Kidney (tissue), 14 donors: ENCODE data around the gene RGS6. TPM values are rescaled to one million over a fixed set of nuclear protein-coding genes. Genes with fewer than 3 reads are reported as not detected.
A peak's percentile ranks its signal among the peaks of the same experiment; 100 is the strongest.

ENCODE experiments used
- DNase-seq, 5 donors: peaks; one replicate each; pipeline ENCODE4 v3.0.0-alpha.2; 2013 to 2020
- FAIRE-seq: peaks from 2 replicates; lab custom pipeline; 2012; peaks lifted over from hg19 to GRCh38; lab: Jason Lieb, UNC
- H3K27ac ChIP-seq, 2 donors: one replicate each; pipeline ENCODE4 v1.7.0; 2013; ENCODE audit warnings: low read depth in 2 of 2, low read length in 2 of 2, inconsistent platforms in 1 of 2
- H3K27me3 ChIP-seq: one replicate; pipeline ENCODE4 v1.7.1; 2013; ENCODE audit warnings: low read length, inconsistent platforms; ENCODE audit not compliant: control insufficient read depth, insufficient read depth
- H3K36me3 ChIP-seq, 3 donors: one replicate each; pipeline versions ENCODE4 v1.7.0 to v1.7.1; 2013; ENCODE audit warnings: low read length in 3 of 3, control low read depth in 1 of 3, inconsistent platforms in 1 of 3; ENCODE audit not compliant: insufficient read depth in 3 of 3, control insufficient read depth in 2 of 3
- H3K4me1 ChIP-seq, 3 donors: one replicate each; pipeline versions ENCODE4 v1.7.0 to v1.7.1; 2013; ENCODE audit warnings: low read length in 3 of 3, inconsistent platforms in 1 of 3, low read depth in 1 of 3; ENCODE audit not compliant: control insufficient read depth in 2 of 3, insufficient read depth in 2 of 3
- H3K4me3 ChIP-seq, 3 donors: one replicate each; pipeline versions ENCODE4 v1.7.0 to v1.8.1; 2013; ENCODE audit warnings: low read length in 3 of 3, control low read depth in 1 of 3, inconsistent platforms in 1 of 3
- H3K9ac ChIP-seq, 3 donors: one replicate each; pipeline versions ENCODE4 v1.7.0 to v1.7.1; 2013; ENCODE audit warnings: low read length in 3 of 3, control low read depth in 1 of 3, inconsistent platforms in 1 of 3
- H3K9me3 ChIP-seq, 3 donors: one replicate each; pipeline versions ENCODE4 v1.7.0 to v1.7.1; 2013; ENCODE audit warnings: low read length in 3 of 3, control low read depth in 1 of 3, inconsistent platforms in 1 of 3; ENCODE audit not compliant: control insufficient read depth in 2 of 3, insufficient read depth in 1 of 3
- intact Hi-C: fragments of 100-400 bp; cut with DNase I; formaldehyde crosslinking; loops from one replicate; pipeline ENCODE4 v1.11.1; 2022
- polyA plus RNA-seq: library from polyadenylated mRNA; stranded (reverse); fragments of 350-450 nt; fragmentation: Illumina TruSeq; extraction: RNeasy Lipid Tissue Mini Kit (QIAGEN cat#74804); gene quantifications from one replicate; pipeline ENCODE4 v1.2.3, GENCODE V29; 2014; ENCODE audit warnings: low read depth, low replicate concordance; ENCODE audit not compliant: insufficient read depth
- total RNA-seq: library from RNA; stranded (reverse); fragmentation: NEBNext Ultra II Directional; extraction: Animal tissue kit (Norgen Biotek cat#: 25700); gene quantifications from one replicate; pipeline ENCODE4 v1.2.1, GENCODE V29; 2021
- TF ChIP-seq, protein P1 (sequence below): IDR thresholded peaks from 3 replicates; pipeline ENCODE4 v1.5.1; 2012; ENCODE audit warnings: mild to moderate bottlenecking, moderate library complexity, borderline replicate concordance; ENCODE audit not compliant: insufficient read depth; ENCODE audit errors: extremely low read depth
- donor health status: control.
- donor health status: control.
- donor health status: control.
- donor health status: control.
- donor health status: control.
- donor health status: DM: yes; HTN: yes; CAD: no.
- donor health status: Normal renal cell carcinoma (clear cell type).

Gene RGS6
- total and polyA plus RNA-seq, 2 donors from 2014 or later, result 1.1 to 1.4 TPM

DNA sequence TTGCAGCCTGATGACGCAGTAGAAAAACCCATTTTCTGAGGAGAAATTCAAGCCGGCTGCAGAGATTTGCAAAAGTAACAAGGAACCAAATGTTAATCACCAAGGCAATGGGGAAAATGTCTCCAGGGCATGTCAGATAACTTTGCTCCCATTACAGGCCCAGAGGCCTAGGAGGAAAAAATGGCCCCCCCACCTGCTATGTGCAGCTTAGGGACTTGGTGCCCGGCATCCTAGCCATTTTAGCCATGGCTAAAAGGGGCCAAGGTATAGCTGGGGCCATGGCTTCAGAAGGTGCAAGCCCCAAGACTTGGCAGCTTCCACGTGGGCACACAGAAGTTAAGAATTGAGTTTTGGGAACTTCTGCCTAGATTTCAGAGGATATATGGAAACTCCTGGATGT is 351.9 kb downstream of the RGS6 start:
- Histone ChIP-seq H3K27ac (no peak overlapping the region), H3K9me3 (peaks cover 0 to 14% (median 2%) of the 10 kb centered on the region in 3 donors), H3K4me1 (no peaks in the 10 kb centered on the region), H3K4me3 (no peak overlapping the region), H3K27me3 (no peaks in the 10 kb centered on the region), H3K9ac (no peak overlapping the region), H3K36me3 (no peaks in the 10 kb centered on the region)
- no peak for FAIRE-seq
- TF ChIP-seq, protein P1, sequence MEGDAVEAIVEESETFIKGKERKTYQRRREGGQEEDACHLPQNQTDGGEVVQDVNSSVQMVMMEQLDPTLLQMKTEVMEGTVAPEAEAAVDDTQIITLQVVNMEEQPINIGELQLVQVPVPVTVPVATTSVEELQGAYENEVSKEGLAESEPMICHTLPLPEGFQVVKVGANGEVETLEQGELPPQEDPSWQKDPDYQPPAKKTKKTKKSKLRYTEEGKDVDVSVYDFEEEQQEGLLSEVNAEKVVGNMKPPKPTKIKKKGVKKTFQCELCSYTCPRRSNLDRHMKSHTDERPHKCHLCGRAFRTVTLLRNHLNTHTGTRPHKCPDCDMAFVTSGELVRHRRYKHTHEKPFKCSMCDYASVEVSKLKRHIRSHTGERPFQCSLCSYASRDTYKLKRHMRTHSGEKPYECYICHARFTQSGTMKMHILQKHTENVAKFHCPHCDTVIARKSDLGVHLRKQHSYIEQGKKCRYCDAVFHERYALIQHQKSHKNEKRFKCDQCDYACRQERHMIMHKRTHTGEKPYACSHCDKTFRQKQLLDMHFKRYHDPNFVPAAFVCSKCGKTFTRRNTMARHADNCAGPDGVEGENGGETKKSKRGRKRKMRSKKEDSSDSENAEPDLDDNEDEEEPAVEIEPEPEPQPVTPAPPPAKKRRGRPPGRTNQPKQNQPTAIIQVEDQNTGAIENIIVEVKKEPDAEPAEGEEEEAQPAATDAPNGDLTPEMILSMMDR, result no peak
- intact Hi-C loops, result no loop called here
- no peak for DNase-seq

DNA sequence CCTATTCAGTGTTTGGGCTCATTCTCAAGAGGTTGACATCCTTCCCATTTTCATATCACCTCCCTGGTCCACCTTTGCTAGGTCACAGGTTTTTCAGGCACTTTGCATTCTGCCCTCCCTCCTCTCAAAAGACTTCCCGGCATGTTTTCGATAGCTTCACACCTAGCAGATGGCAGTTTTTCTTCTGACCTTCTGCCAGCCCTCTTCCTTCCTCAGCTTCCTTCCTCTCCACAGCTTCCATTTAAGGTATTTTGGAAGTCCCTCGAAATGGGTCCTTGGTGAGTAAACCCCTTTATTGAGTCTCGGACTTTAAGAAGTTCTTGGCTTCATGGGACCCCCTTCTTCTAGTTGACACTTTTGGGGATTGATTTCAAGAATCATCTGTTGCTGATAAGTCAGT is 358.0 kb downstream of the RGS6 start:
- TF ChIP-seq, protein P1, result no peak
- no peak for FAIRE-seq
- H3K27me3 ChIP-seq, result no peaks in the 10 kb centered on the region
- DNase-seq, result no peak
- intact Hi-C loops, result no loop called here
- no peak overlapping the region for H3K9ac ChIP-seq
- no peaks in the 10 kb centered on the region for H3K4me1 ChIP-seq
- no peak overlapping the region for H3K27ac ChIP-seq
- peaks cover 0 to 7% (median 2%) of the 10 kb centered on the region in 3 donors for H3K9me3 ChIP-seq
- H3K36me3 ChIP-seq, result no peaks in the 10 kb centered on the region
- no peak overlapping the region for H3K4me3 ChIP-seq

DNA sequence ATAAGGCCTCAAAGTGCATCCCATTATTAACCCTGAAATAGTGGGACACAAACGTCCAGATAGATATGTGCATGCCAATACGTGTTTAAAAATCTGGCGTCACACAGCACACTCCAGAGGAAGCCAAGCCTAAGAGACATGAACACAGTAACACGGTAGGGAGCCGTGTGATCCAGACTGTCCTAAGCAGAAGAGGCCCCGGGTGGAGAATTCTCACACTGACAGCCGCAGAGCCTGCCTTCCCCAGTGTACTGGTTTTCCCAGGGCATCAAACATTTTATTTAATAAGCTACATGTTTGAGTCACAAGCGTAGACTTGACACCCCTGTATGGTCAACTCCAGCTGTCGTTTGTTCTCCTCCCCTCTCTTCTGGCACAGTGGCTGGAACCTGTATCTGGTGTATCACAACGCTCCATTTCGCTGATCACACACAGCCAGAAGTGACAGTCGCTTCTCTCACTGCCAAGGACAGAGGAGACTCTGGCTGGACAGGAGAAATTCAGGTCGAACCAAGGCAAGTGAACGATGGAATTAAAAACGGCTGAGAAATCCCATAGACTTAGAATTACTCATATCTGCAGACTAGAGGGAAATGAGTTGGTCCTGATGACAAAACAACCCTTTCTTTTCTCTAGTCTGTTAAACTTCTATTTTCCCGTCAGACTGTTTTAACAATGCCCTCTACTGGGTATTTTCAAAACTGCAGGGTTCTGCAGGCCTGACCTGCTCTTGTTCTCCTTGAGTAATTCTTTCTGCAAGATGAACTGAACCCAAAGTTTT is 359.9 kb downstream of the RGS6 start:
- TF ChIP-seq, protein P1, result peak; percentile 51
- no peak overlapping the region for H3K4me3 ChIP-seq
- H3K4me1 ChIP-seq, result no peaks in the 10 kb centered on the region
- no peaks in the 10 kb centered on the region for H3K36me3 ChIP-seq
- intact Hi-C loops, result no loop called here
- H3K9ac ChIP-seq, result no peak overlapping the region
- DNase-seq, result peak in 3 of 5 donors; percentile 39 to 81 (median 77)
- no peak for FAIRE-seq
- H3K27me3 ChIP-seq, result no peaks in the 10 kb centered on the region
- no peak overlapping the region for H3K27ac ChIP-seq
- H3K9me3 ChIP-seq, result peaks cover 0 to 5% (median 0%) of the 10 kb centered on the region in 3 donors

DNA sequence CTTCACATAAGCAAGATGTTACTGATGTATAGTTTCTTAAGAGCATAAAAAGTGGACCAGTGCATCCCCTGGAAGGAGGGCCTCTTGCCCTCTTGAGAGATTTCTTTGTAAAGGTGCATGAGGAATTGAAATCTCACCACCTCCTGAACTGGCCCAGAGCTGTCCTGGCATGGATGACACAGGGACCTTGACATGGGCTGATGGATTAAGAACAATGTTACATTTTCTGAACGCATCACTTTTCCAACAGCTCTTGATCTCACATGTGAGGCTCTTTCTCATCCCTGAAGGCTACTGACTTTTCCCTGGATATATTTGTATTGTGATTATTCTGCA is 360.4 kb downstream of the RGS6 start:
- H3K36me3 ChIP-seq, result no peaks in the 10 kb centered on the region
- no peaks in the 10 kb centered on the region for H3K27me3 ChIP-seq
- no peaks in the 10 kb centered on the region for H3K4me1 ChIP-seq
- H3K9ac ChIP-seq, result no peak overlapping the region
- no peak overlapping the region for H3K4me3 ChIP-seq
- peaks cover 0 to 5% (median 0%) of the 10 kb centered on the region in 3 donors for H3K9me3 ChIP-seq
- intact Hi-C loops, result no loop called here
- TF ChIP-seq, protein P1, result no peak
- FAIRE-seq (no peak), DNase-seq (no peak)
- no peak overlapping the region for H3K27ac ChIP-seq
